IMR-90 (cell line): Measurements from ENCODE around the gene CHD6. TPM values are rescaled to one million over a fixed set of nuclear protein-coding genes. Genes with fewer than 3 reads are reported as not detected.
A peak's percentile ranks its signal among the peaks of the same experiment; 100 is the strongest.

Source experiments
- ATAC-seq: fragments of 200-7000 bp; cut with Tn5 transposase; 2 replicates; pipeline ENCODE4 v1.9.1; 2020; ENCODE audit warnings: low read depth, mild to moderate bottlenecking, moderate library complexity
- BruUV-seq: library from RNA; stranded (reverse); fragments of 400-500 nt; replicated peaks from 2 replicates; lab custom pipeline; 2021; lab: Mats Ljungman, UMichigan
- CTCF ChIA-PET: fragments of 300-600 bp; formaldehyde crosslinking; extraction: SDS; loops from one replicate; lab custom pipeline; 2021; ENCODE audit warnings: antibody characterized with exemption; lab: Yijun Ruan, JAX
- POLR2A ChIA-PET: fragments of 300-600 bp; sonication (Branson Sonifier 250); formaldehyde crosslinking; loops from one replicate; lab custom pipeline; 2022; ENCODE audit warnings: antibody characterized with exemption; ENCODE audit not compliant: unreplicated experiment; lab: Charles Lee
- DNase-seq: peaks from one replicate; pipeline ENCODE4 v3.0.0; 2013
- H2AFZ ChIP-seq: replicated peaks from 2 replicates; pipeline ENCODE3; 2013; ENCODE audit warnings: low read length, mild to moderate bottlenecking; ENCODE audit not compliant: poor library complexity
- H2AK5ac ChIP-seq: 2 replicates; pipeline ENCODE4 v1.6.1; 2013; ENCODE audit warnings: low read depth, low read length, inconsistent platforms
- H2AK9ac ChIP-seq: replicated peaks from 2 replicates; pipeline ENCODE3; 2013; ENCODE audit warnings: mild to moderate bottlenecking, low read depth, low read length, moderate library complexity; ENCODE audit not compliant: poor library complexity
- H2BK120ac ChIP-seq: 2 replicates; pipeline ENCODE4 v1.6.1; 2013; ENCODE audit warnings: low read depth, low read length, inconsistent platforms
- H2BK15ac ChIP-seq: 3 replicates; pipeline ENCODE4 v1.6.1; 2013; ENCODE audit warnings: low read depth, low read length, inconsistent platforms
- H2BK20ac ChIP-seq: 2 replicates; pipeline ENCODE4 v1.6.1; 2013; ENCODE audit warnings: low read depth, mild to moderate bottlenecking, inconsistent platforms, low read length, moderate library complexity
- H2BK5ac ChIP-seq: 2 replicates; pipeline ENCODE4 v1.6.1; 2013; ENCODE audit warnings: mild to moderate bottlenecking, low read depth, low read length, inconsistent platforms; ENCODE audit not compliant: poor library complexity, severe bottlenecking
- H3K14ac ChIP-seq: replicated peaks from 2 replicates; pipeline ENCODE4 v1.6.1; 2013; ENCODE audit warnings: low read depth, low read length, inconsistent platforms
- H3K18ac ChIP-seq: 2 replicates; pipeline ENCODE4 v1.6.1; 2013; ENCODE audit warnings: low read depth, low read length, control low read depth
- H3K23ac ChIP-seq: 2 replicates; pipeline ENCODE4 v1.6.1; 2013; ENCODE audit warnings: low read depth, low read length, inconsistent platforms
- H3K27ac ChIP-seq: 2 replicates; pipeline ENCODE4 v1.5.1; 2013; ENCODE audit warnings: mild to moderate bottlenecking, control low read depth, low read length; ENCODE audit not compliant: insufficient read depth
- H3K27me3 ChIP-seq: 2 replicates; pipeline ENCODE4 v1.6.1; 2013; ENCODE audit warnings: low read length; ENCODE audit not compliant: control insufficient read depth, insufficient read depth
- H3K36me3 ChIP-seq: 2 replicates; pipeline ENCODE4 v1.6.1; 2013; ENCODE audit warnings: low read length, mixed read lengths; ENCODE audit not compliant: control insufficient read depth, insufficient read depth
- H3K4ac ChIP-seq: 2 replicates; pipeline ENCODE4 v1.6.1; 2013; ENCODE audit warnings: low read depth, low read length, inconsistent platforms
- H3K4me1 ChIP-seq: 2 replicates; pipeline ENCODE4 v1.6.1; 2013; ENCODE audit warnings: low read length, mixed read lengths; ENCODE audit not compliant: control insufficient read depth, insufficient read depth
- H3K4me2 ChIP-seq: 2 replicates; pipeline ENCODE4 v1.6.1; 2013; ENCODE audit warnings: low read depth, mild to moderate bottlenecking, control low read depth, low read length, moderate library complexity
- H3K4me3 ChIP-seq: 2 replicates; pipeline ENCODE4 v1.5.1; 2013; ENCODE audit warnings: low read depth, mild to moderate bottlenecking, control low read depth, low read length, moderate library complexity; ENCODE audit not compliant: insufficient read depth
- H3K56ac ChIP-seq: 2 replicates; pipeline ENCODE4 v1.6.1; 2013; ENCODE audit warnings: low read length, inconsistent platforms; ENCODE audit not compliant: insufficient read depth; ENCODE audit errors: extremely low read depth
- H3K79me1 ChIP-seq, 2 experiments: 2 replicates each; pipeline ENCODE4 v1.6.1; 2013; ENCODE audit warnings: low read length in 2 of 2, inconsistent platforms in 1 of 2, low read depth in 1 of 2
- H3K9ac ChIP-seq: 2 replicates; pipeline ENCODE4 v1.6.1; 2013; ENCODE audit warnings: low read depth, low read length, control low read depth
- H3K9me1 ChIP-seq: 2 replicates; pipeline ENCODE4 v1.6.1; 2013; ENCODE audit warnings: low read length, inconsistent platforms; ENCODE audit not compliant: insufficient read depth
- H3K9me3 ChIP-seq: 2 replicates; pipeline ENCODE4 v1.6.1; 2013; ENCODE audit warnings: low read length; ENCODE audit not compliant: control insufficient read depth, insufficient read depth
- H4K20me1 ChIP-seq: 2 replicates; pipeline ENCODE4 v1.6.1; 2013; ENCODE audit warnings: low read length, inconsistent platforms; ENCODE audit not compliant: insufficient read depth
- H4K5ac ChIP-seq: 2 replicates; pipeline ENCODE4 v1.6.1; 2013; ENCODE audit warnings: mild to moderate bottlenecking, low read depth, low read length, control low read depth
- H4K8ac ChIP-seq, 2 experiments: 2 replicates each; pipeline ENCODE4 v1.6.1; 2013; ENCODE audit warnings: low read depth in 2 of 2, low read length in 2 of 2, control low read depth in 1 of 2, inconsistent platforms in 1 of 2
- H4K91ac ChIP-seq: 2 replicates; pipeline ENCODE4 v1.6.1; 2013; ENCODE audit warnings: low read depth, low read length, inconsistent platforms; ENCODE audit not compliant: insufficient read depth
- BHLHE40 ChIP-seq: fragments of 150-350 bp; IDR thresholded peaks from 2 replicates; pipeline ENCODE4 v1.6.1; 2016; ENCODE audit warnings: mild to moderate bottlenecking, low read depth, low read length
- CEBPB ChIP-seq: IDR thresholded peaks from 2 replicates; pipeline ENCODE4 v1.6.1; 2012; ENCODE audit warnings: low read depth, low read length, improper control_type of control experiment
- CHD1 ChIP-seq: IDR thresholded peaks from 2 replicates; pipeline ENCODE4 v1.6.1; 2012; ENCODE audit warnings: low read depth, low read length, improper control_type of control experiment
- CTCF ChIP-seq: conservative IDR thresholded peaks from 2 replicates; pipeline ENCODE4 v1.5.1; 2012; ENCODE audit warnings: mild to moderate bottlenecking, low read depth, low read length, improper control_type of control experiment
- ELK1 ChIP-seq: fragments of 150-350 bp; IDR thresholded peaks from 2 replicates; pipeline ENCODE4 v1.6.1; 2016; ENCODE audit warnings: low read depth, mild to moderate bottlenecking, low read length, moderate library complexity, borderline replicate concordance
- FOS ChIP-seq: fragments of 150-350 bp; IDR thresholded peaks from 2 replicates; pipeline ENCODE4 v1.6.1; 2016; ENCODE audit warnings: low read depth, low read length
- MAFK ChIP-seq: IDR thresholded peaks from 2 replicates; pipeline ENCODE4 v1.6.1; 2012; ENCODE audit warnings: low read depth, low read length, improper control_type of control experiment
- MAZ ChIP-seq: IDR thresholded peaks from 2 replicates; pipeline ENCODE4 v1.6.1; 2012; ENCODE audit warnings: low read depth, mild to moderate bottlenecking, low read length, improper control_type of control experiment, moderate library complexity, borderline replicate concordance
- MXI1 ChIP-seq: IDR thresholded peaks from 2 replicates; pipeline ENCODE4 v1.6.1; 2012; ENCODE audit warnings: low read depth, mild to moderate bottlenecking, low read length, moderate library complexity, borderline replicate concordance
- NFE2L2 ChIP-seq: fragments of 150-350 bp; IDR thresholded peaks from 2 replicates; pipeline ENCODE4 v1.6.1; 2016; ENCODE audit warnings: low read depth, mild to moderate bottlenecking, low read length
- POLR2A ChIP-seq: IDR thresholded peaks from 2 replicates; pipeline ENCODE4 v1.6.1; 2012; ENCODE audit warnings: mild to moderate bottlenecking, low read depth, low read length
- RAD21 ChIP-seq: IDR thresholded peaks from 2 replicates; pipeline ENCODE4 v1.6.1; 2012; ENCODE audit warnings: low read length, improper control_type of control experiment
- RCOR1 ChIP-seq: IDR thresholded peaks from 2 replicates; pipeline ENCODE4 v1.6.1; 2012; ENCODE audit warnings: mild to moderate bottlenecking, low read length, improper control_type of control experiment; ENCODE audit not compliant: insufficient replicate concordance
- RFX5 ChIP-seq: IDR thresholded peaks from 2 replicates; pipeline ENCODE4 v1.8.0; 2012; ENCODE audit warnings: low read depth, mild to moderate bottlenecking, low read length, moderate library complexity
- SMC3 ChIP-seq: fragments of 150-350 bp; IDR thresholded peaks from 2 replicates; pipeline ENCODE4 v1.6.1; 2016; ENCODE audit warnings: low read depth, mild to moderate bottlenecking, antibody characterized with exemption, low read length, moderate library complexity
- USF2 ChIP-seq: fragments of 150-350 bp; IDR thresholded peaks from 2 replicates; pipeline ENCODE4 v1.6.1; 2017; ENCODE audit warnings: mild to moderate bottlenecking, antibody characterized with exemption, low read length, low read depth
- WGBS, 2 experiments: methylation state at CpG; one replicate each; pipeline versions ENCODE4 v1.1.5 to v1.1.7; 2013; ENCODE audit warnings: missing lambda C conversion rate in 2 of 2; ENCODE audit not compliant: insufficient read length in 1 of 2; ENCODE audit errors: extremely low coverage in 2 of 2; 5-methylcytosine and 5-hydroxymethylcytosine counted together
- dilution Hi-C: fragments of 300-500 bp; cut with HindIII; formaldehyde crosslinking; loops from one replicate; pipeline ENCODE4 v1.14.3; 2018; ENCODE audit warnings: low sequenced_read_pairs; ENCODE audit not compliant: unreplicated experiment
- in situ Hi-C: fragments of 300-500 bp; cut with MboI; formaldehyde crosslinking; loops from 3 replicates; pipeline ENCODE4 v1.14.3; 2019; ENCODE audit warnings: low sequenced_read_pairs, inconsistent platforms, mixed read lengths
- intact Hi-C: fragments of 100-400 bp; cut with micrococcal nuclease; formaldehyde crosslinking; loops from 2 replicates; pipeline ENCODE4 v1.10.0; 2022
- polyA plus RNA-seq, 3 experiments: library from polyadenylated mRNA; depleted of rRNA; stranded (reverse); fragments of >200 nt; gene quantifications; 2 replicates each; pipeline ENCODE4 v1.2.3, GENCODE V29; 2012; ENCODE audit warnings: low replicate concordance in 1 of 3
- total RNA-seq: library from RNA; depleted of rRNA; stranded (reverse); fragments of >200 nt; gene quantifications from 2 replicates; pipeline ENCODE4 v1.2.3, GENCODE V29; 2012

Gene CHD6
- total and polyA plus RNA-seq, 2 of the 4 experiments (the other 2 are of a cell fraction), result 8.8 to 26.7 TPM

- H2AK9ac ChIP-seq, result no peak overlapping the region
- peaks cover 12 to 27% of the 10 kb centered on the region in 2 experiments; a peak in 3 of 4 replicates for H3K79me1 ChIP-seq
- no peak overlapping the region for H2BK15ac ChIP-seq
- H3K27me3 ChIP-seq, result peaks cover 7% of the 10 kb centered on the region; the same call in 1 of the 2 replicates
- peak overlapping the region; percentile 38; the same call in 1 of the 2 replicates for H3K4ac ChIP-seq
- H3K18ac ChIP-seq, result no peak overlapping the region
- peak overlapping the region; percentile 49 for H3K4me3 ChIP-seq
- H3K4me1 ChIP-seq, result peaks cover 4% of the 10 kb centered on the region
- no peak overlapping the region for H3K56ac ChIP-seq
- no peak overlapping the region for H2BK20ac ChIP-seq
- intact Hi-C loops, result loop anchor here (5.0 kb wide), 3 partner anchors 122 to 192 kb away; no protein-coding TSS in a partner anchor
- H3K27ac ChIP-seq, result no peak overlapping the region; the same call in 1 of the 2 replicates
- H3K36me3 ChIP-seq, result no peaks in the 10 kb centered on the region
- no peak overlapping the region for H4K91ac ChIP-seq
- peak overlapping the region; percentile 22; the same call in 1 of the 2 replicates for H4K5ac ChIP-seq
- H3K9me3 ChIP-seq, result no peaks in the 10 kb centered on the region
- peak overlapping the region; percentile 93 for H2AFZ ChIP-seq
- DNase-seq (no peak), ATAC-seq (peak; percentile 9)
- 2% methylated on average over 11 of the region's 30 CpGs; no CpG with 5 or more reads in 1 of the 2 experiments for WGBS, 2 experiments
- no peak overlapping the region for H2BK120ac ChIP-seq
- dilution Hi-C loops, result no loop called here
- no peak overlapping the region for H3K14ac ChIP-seq
- no peak for TF ChIP-seq CTCF
- TF ChIP-seq NFE2L2, result no peak
- no peak for TF ChIP-seq CEBPB
- no peak for TF ChIP-seq RCOR1
- TF ChIP-seq BHLHE40, result no peak
- no peak for TF ChIP-seq POLR2A
- TF ChIP-seq FOS, result no peak
- no peak for TF ChIP-seq CHD1
- no peak for TF ChIP-seq ELK1
- TF ChIP-seq MAFK, result no peak
- no peak for TF ChIP-seq RFX5
- TF ChIP-seq SMC3, result no peak
- TF ChIP-seq RAD21, result no peak
- TF ChIP-seq MXI1, result no peak
- TF ChIP-seq USF2, result no peak
- no peak for TF ChIP-seq MAZ
- CTCF ChIA-PET, result no interaction called here
- H3K4me2 ChIP-seq, result peak overlapping the region; percentile 80
- no peaks in the 10 kb centered on the region for H3K9me1 ChIP-seq
- no peak overlapping the region for H2AK5ac ChIP-seq
- peak overlapping the region; percentile 18 for H3K9ac ChIP-seq
- in situ Hi-C loops, result loop anchor here (25.0 kb wide), 2 partner anchors 457 to 657 kb away; no protein-coding TSS in a partner anchor
- no peak overlapping the region for H3K23ac ChIP-seq
- POLR2A ChIA-PET, result no interaction called here
- H4K20me1 ChIP-seq, result peaks cover 28% of the 10 kb centered on the region; the same call in 1 of the 2 replicates
- no TSS peak for BruUV-seq
- H4K8ac ChIP-seq, result peak overlapping the region in 1 of 2 experiments; percentile 39; a peak in 1 of 4 replicates
- H2BK5ac ChIP-seq, result no peak overlapping the region
These were observed 682 bp upstream of the CHD6 start for GRCh38 chr20:41618807-41619311.
